Pancreas (tissue), 10 donors: ENCODE measurements around the gene MT3. TPM values are rescaled to one million over a fixed set of nuclear protein-coding genes. Genes with fewer than 3 reads are reported as not detected.

ENCODE experiments used
- ATAC-seq, 4 donors: fragments of 200-7000 bp; cut with Tn5 transposase; one replicate each; pipeline versions ENCODE4 v1.8.0 to v1.9.1; 2020; ENCODE audit warnings: mild to moderate bottlenecking in 4 of 4, moderate library complexity in 4 of 4
- DNase-seq, 6 donors: peaks; one replicate each; pipeline ENCODE4 v3.0.0-alpha.2; 2020
- FAIRE-seq: peaks from 2 replicates; lab custom pipeline; 2012; peaks lifted over from hg19 to GRCh38; lab: Jason Lieb, UNC
- H3K27ac ChIP-seq, 4 donors: fragments of 200-600 bp; sonication (generic); 1 replicate in 3 of 4; 2 replicates in 1 of 4; pipeline versions ENCODE4 v1.5.0 to v1.8.0; 2020
- H3K27me3 ChIP-seq, 4 donors: fragments of 200-600 bp; one replicate each; pipeline ENCODE4 v1.8.0; 2021
- H3K36me3 ChIP-seq, 3 donors: fragments of 200-600 bp; sonication (generic) in 1 of 3; one replicate each; pipeline versions ENCODE4 v1.5.0 to v1.8.0; 2020 to 2021
- H3K4me1 ChIP-seq, 3 donors: fragments of 200-600 bp; one replicate each; pipeline ENCODE4 v1.8.0; 2021
- H3K4me3 ChIP-seq, 4 donors: fragments of 200-600 bp; sonication (generic) in 2 of 4; one replicate each; pipeline versions ENCODE4 v1.5.0 to v1.8.0; 2020 to 2021
- H3K9me3 ChIP-seq, 4 donors: fragments of 200-600 bp; one replicate each; pipeline ENCODE4 v1.8.0; 2021
- WGBS, 2 donors: extraction: QIAGEN DNeasy Blood & Tissue Kit; methylation state at CpG; one replicate each; pipeline ENCODE4 v1.1.7; 2013; 5-methylcytosine and 5-hydroxymethylcytosine counted together
- intact Hi-C, 3 donors: fragments of 100-400 bp; cut with DNase I; formaldehyde crosslinking; loops; one replicate each; pipeline versions ENCODE4 v1.11.1 to v1.14.2; 2022
- polyA plus RNA-seq, 2 donors: library from polyadenylated mRNA; stranded (reverse); fragments of 200-250 nt; gene quantifications; one replicate each; pipeline ENCODE4 v1.2.3, GENCODE V29; 2013
- total RNA-seq, 6 donors: library from RNA; stranded (reverse); fragmentation: NEBNext Ultra II Directional in 4 of 6; extraction: Animal tissue kit (Norgen Biotek cat#: 25700) in 4 of 6; gene quantifications; one replicate each; pipeline versions ENCODE4 v1.2.1 to v1.2.4, GENCODE V29; 2021 to 2023
- TF ChIP-seq, protein P1 (sequence below), 4 donors: fragments of 200-600 bp; sonication (generic) in 3 of 4; IDR thresholded peaks; one replicate each; pipeline versions ENCODE4 v1.5.0 to v1.8.0; 2021; ENCODE audit warnings: antibody characterized with exemption in 4 of 4
- donor health status: healthy with polysubstance abuse.
- donor health status: DM: no; HTN: no; CAD: no; lungs with moderate emphysema.
- donor health status: DM: no; HTN: no; CAD: no.
- donor health status: control.
- donor health status: control.
- donor health status: Bipolar disorder and iron deficiency.
- donor health status: DM: yes; HTN: yes; CAD: no.
- donor health status: DM: no; HTN: no; CAD: no.
- donor health status: DM: no; HTN: no; CAD: no.
- donor health status: DM: yes; HTN: yes; CAD: no.

MT3 gene
- total RNA-seq (under 1 TPM in 2 of 6 donors, not detected in 4; 0.41 to 0.43 TPM), polyA plus RNA-seq (1 to 10 TPM; 1.1 to 4.6 TPM)

DNA sequence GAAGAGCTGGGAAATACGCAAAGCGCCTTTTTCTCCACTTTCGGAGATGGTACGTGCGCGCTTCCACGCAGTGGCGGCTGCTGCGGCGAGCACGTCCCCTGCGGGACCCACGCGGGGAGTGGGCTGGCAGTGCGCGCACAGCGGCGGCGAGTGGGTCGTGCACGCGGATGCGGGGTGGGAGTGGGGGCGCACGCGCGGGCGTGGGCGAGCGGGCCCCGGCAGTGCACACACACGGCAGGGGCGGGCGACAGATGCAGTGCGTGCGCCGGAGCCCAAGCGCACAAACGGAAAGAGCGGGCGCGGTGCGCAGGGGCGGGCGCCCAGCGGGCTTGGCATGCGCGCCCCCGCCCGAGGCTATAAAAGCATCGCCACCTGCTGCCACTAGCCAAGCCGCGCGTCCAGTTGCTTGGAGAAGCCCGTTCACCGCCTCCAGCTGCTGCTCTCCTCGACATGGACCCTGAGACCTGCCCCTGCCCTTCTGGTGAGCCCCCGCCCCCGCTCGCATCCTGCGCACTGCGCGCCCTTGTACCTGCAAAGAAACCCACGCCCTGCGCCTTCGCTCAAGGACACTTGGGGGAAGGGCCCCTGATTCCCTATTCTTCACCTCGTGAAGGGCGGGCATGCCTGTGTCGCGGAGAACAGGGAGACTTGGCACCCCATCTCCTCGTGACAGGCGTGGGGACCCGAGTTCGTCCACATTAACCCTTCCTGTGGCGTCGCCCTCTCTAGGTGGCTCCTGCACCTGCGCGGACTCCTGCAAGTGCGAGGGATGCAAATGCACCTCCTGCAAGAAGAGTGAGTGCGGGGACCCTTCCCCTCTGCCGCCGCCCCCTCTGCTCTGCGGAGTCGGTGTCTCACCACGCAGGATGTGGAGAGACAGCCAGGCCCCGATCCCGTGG, at the start of gene MT3:
Gene MT3, plus strand, starts transcription at position 388 of the 899 bp plus-strand sequence. Its CDS starts 63 bp downstream, at position 451.
- H3K4me3 ChIP-seq: peak within 1 kb of the TSS in 3 of 4 donors; percentile 17 to 49 (median 37)
- no peaks in the 10 kb centered on the region for H3K36me3 ChIP-seq
- FAIRE-seq (no peak), DNase-seq (peak in 1 of 6 donors; percentile 69), ATAC-seq (peak in 3 of 4 donors; percentile 45 to 79 (median 78))
- TF ChIP-seq, protein P1, sequence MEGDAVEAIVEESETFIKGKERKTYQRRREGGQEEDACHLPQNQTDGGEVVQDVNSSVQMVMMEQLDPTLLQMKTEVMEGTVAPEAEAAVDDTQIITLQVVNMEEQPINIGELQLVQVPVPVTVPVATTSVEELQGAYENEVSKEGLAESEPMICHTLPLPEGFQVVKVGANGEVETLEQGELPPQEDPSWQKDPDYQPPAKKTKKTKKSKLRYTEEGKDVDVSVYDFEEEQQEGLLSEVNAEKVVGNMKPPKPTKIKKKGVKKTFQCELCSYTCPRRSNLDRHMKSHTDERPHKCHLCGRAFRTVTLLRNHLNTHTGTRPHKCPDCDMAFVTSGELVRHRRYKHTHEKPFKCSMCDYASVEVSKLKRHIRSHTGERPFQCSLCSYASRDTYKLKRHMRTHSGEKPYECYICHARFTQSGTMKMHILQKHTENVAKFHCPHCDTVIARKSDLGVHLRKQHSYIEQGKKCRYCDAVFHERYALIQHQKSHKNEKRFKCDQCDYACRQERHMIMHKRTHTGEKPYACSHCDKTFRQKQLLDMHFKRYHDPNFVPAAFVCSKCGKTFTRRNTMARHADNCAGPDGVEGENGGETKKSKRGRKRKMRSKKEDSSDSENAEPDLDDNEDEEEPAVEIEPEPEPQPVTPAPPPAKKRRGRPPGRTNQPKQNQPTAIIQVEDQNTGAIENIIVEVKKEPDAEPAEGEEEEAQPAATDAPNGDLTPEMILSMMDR (IDR thresholded peaks at IDR 0.05): no peak
- no peak within 1 kb of the TSS for H3K27ac ChIP-seq
- WGBS, 2 donors: 6% methylated on average over 87 of the region's 87 CpGs
- H3K27me3 ChIP-seq: no peaks in the 10 kb centered on the region
- peaks cover 0 to 3% (median 0%) of the 10 kb centered on the region in 3 donors for H3K4me1 ChIP-seq
- intact Hi-C loops: loop anchor here in 1 of 3 donors (10.0 kb wide), 1 partner anchor 115 kb away; no protein-coding TSS in a partner anchor
- H3K9me3 ChIP-seq: no peaks in the 10 kb centered on the region

DNA sequence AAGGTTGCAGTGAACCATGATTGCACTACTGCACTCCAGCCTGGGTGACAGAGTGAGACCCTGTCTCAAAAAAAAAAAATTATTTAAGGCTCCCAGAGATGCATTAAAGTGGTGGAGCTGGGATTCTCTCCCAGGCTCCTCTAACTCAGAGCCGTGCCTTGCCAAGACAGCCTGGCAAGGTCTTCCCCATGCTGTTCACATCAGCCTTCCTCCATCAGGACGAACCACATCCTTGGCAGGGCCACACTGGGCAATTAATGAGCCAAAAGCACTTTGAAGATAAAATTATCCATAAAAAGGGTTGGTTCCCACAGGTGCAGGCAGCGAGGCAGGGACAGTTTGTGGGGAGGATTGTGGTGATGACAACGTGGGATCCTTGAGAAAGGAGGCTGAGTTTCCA, 49.7 kb upstream of the MT3 start:
- H3K27ac ChIP-seq: no peak overlapping the region
- WGBS, 2 donors: 51 to 65% methylated on average over 4 of the region's 4 CpGs
- FAIRE-seq: no peak
- H3K36me3 ChIP-seq: no peaks in the 10 kb centered on the region
- no peak overlapping the region for H3K4me3 ChIP-seq
- TF ChIP-seq, protein P1 (IDR thresholded peaks at IDR 0.05): no peak
- H3K27me3 ChIP-seq: peaks cover 0 to 10% (median 0%) of the 10 kb centered on the region in 4 donors
- no peak for ATAC-seq
- H3K4me1 ChIP-seq: no peaks in the 10 kb centered on the region
- DNase-seq: no peak
- intact Hi-C loops: no loop called here
- no peaks in the 10 kb centered on the region for H3K9me3 ChIP-seq

DNA sequence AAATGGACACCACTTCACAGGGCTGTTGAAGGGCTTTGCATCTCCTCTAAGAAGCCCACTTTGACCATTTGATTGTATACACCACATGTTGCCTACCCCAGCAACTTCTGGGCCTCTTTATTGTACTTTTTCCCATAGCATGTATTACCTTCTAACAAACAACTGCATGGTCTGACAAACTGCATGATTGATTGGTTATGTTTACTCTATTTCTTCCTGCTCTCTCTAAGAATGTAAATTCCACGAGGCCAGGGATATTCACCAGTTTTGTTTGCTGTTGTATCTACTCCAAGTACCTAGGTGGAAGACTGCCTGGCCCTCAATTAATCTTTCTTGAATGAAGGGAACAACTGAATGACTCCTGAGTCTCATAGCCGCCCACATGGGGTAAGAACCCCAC, 47.3 kb upstream of the MT3 start:
- no peak for FAIRE-seq
- no peaks in the 10 kb centered on the region for H3K9me3 ChIP-seq
- 8 to 10% methylated on average over 2 of the region's 2 CpGs for WGBS, 2 donors

DNA sequence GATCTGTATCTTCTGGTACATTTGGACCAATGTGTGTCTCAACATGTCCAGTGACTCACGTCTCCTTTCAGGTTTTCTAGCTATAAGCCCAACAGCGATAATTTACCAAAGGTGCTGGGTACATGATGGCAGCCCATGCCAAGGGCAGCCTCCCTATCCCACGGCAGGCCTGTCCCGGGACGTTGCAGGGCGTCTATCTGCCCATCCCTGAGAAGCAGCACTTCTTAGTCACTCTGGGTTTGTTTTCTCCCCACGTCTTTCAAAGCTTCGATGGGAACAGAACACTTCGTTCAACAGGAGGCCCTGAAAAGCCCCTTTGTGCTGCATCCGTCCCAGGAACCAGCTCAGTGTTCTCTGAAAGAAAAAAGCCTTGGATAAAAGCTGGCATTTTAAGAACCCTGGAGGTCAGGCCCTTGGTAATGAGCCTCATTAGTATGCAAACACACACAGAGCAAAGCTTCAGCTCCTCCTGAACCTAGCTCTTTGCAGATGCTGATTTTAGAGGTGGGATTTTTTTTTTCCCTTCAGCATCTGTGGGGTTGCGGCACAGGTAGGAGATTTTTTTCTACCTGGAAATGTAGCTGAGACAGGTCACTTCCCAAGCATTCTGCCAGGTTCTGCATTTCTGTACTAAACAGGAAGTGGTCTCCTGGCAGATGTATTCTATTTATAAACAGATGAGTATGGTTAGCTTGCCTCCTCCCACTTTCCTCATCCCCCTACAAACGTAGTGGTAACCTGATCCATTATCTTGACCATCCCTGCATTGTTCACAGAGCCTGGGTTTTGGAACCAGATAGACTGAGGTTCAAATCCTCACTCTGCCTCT, 42.0 kb upstream of the MT3 start:
- TF ChIP-seq, protein P1 (IDR thresholded peaks at IDR 0.05): no peak
- Histone ChIP-seq H3K4me3 (no peak overlapping the region), H3K27ac (no peak overlapping the region), H3K4me1 (peaks cover 0 to 4% (median 4%) of the 10 kb centered on the region in 3 donors), H3K36me3 (no peaks in the 10 kb centered on the region), H3K9me3 (no peaks in the 10 kb centered on the region), H3K27me3 (no peaks in the 10 kb centered on the region)
- DNase-seq: no peak
- ATAC-seq: no peak
- intact Hi-C loops: no loop called here
- FAIRE-seq: no peak
- WGBS, 2 donors: 39 to 46% methylated on average over 12 of the region's 12 CpGs

More for the DNA sequence above, 47.3 kb upstream of the MT3 start:
- TF ChIP-seq, protein P1 (IDR thresholded peaks at IDR 0.05): no peak
- Histone ChIP-seq H3K27me3 (peaks cover 0 to 6% (median 0%) of the 10 kb centered on the region in 4 donors), H3K36me3 (no peaks in the 10 kb centered on the region), H3K4me1 (no peaks in the 10 kb centered on the region), H3K27ac (no peak overlapping the region), H3K4me3 (no peak overlapping the region)
- ATAC-seq: no peak
- no peak for DNase-seq
- intact Hi-C loops: no loop called here
